GM08714 (cell line): ENCODE measurements around the gene ISLR.
A peak's percentile ranks its signal among the peaks of the same experiment; 100 is the strongest.

Experiments
- H3K4me3 ChIP-seq: fragments of 200-500 bp; sonication (Bioruptor generic); 2 replicates; pipeline ENCODE4 v1.5.1; 2014; ENCODE audit warnings: mild to moderate bottlenecking, low read length, inconsistent platforms
- ZNF274 ChIP-seq: IDR thresholded peaks from 2 replicates; pipeline ENCODE4 v1.6.1; 2012; ENCODE audit warnings: mild to moderate bottlenecking, low read depth, low read length

The ISLR gene

DNA sequence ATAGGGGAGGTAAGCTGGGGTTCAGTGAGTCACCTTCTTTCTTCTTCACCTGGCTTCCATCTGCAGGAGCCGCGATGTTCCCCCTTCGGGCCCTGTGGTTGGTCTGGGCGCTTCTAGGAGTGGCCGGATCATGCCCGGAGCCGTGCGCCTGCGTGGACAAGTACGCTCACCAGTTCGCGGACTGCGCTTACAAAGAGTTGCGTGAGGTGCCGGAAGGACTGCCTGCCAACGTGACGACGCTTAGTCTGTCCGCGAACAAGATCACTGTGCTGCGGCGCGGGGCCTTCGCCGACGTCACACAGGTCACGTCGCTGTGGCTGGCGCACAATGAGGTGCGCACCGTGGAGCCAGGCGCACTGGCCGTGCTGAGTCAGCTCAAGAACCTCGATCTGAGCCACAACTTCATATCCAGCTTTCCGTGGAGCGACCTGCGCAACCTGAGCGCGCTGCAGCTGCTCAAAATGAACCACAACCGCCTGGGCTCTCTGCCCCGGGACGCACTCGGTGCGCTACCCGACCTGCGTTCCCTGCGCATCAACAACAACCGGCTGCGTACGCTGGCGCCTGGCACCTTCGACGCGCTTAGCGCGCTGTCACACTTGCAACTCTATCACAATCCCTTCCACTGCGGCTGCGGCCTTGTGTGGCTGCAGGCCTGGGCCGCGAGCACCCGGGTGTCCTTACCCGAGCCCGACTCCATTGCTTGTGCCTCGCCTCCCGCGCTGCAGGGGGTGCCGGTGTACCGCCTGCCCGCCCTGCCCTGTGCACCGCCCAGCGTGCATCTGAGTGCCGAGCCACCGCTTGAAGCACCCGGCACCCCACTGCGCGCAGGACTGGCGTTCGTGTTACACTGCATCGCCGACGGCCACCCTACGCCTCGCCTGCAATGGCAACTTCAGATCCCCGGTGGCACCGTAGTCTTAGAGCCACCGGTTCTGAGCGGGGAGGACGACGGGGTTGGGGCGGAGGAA is 40.5 kb upstream of the ISLR start:
- H3K4me3 ChIP-seq = no peak overlapping the region
- TF ChIP-seq ZNF274 = no peak

DNA sequence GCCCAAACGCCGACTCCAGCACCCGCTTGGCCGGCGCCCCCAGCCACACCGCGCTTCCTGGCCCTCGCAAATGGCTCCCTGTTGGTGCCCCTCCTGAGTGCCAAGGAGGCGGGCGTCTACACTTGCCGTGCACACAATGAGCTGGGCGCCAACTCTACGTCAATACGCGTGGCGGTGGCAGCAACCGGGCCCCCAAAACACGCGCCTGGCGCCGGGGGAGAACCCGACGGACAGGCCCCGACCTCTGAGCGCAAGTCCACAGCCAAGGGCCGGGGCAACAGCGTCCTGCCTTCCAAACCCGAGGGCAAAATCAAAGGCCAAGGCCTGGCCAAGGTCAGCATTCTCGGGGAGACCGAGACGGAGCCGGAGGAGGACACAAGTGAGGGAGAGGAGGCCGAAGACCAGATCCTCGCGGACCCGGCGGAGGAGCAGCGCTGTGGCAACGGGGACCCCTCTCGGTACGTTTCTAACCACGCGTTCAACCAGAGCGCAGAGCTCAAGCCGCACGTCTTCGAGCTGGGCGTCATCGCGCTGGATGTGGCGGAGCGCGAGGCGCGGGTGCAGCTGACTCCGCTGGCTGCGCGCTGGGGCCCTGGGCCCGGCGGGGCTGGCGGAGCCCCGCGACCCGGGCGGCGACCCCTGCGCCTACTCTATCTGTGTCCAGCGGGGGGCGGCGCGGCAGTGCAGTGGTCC is 39.7 kb upstream of the ISLR start:
- no peak overlapping the region for H3K4me3 ChIP-seq
- TF ChIP-seq ZNF274 = no peak

DNA sequence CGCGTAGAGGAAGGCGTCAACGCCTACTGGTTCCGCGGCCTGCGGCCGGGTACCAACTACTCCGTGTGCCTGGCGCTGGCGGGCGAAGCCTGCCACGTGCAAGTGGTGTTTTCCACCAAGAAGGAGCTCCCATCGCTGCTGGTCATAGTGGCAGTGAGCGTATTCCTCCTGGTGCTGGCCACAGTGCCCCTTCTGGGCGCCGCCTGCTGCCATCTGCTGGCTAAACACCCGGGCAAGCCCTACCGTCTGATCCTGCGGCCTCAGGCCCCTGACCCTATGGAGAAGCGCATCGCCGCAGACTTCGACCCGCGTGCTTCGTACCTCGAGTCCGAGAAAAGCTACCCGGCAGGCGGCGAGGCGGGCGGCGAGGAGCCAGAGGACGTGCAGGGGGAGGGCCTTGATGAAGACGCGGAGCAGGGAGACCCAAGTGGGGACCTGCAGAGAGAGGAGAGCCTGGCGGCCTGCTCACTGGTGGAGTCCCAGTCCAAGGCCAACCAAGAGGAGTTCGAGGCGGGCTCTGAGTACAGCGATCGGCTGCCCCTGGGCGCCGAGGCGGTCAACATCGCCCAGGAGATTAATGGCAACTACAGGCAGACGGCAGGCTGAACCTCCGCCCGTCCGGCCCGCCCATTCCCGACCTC is 39.0 kb upstream of the ISLR start:
- no peak for TF ChIP-seq ZNF274
- no peak overlapping the region for H3K4me3 ChIP-seq

DNA sequence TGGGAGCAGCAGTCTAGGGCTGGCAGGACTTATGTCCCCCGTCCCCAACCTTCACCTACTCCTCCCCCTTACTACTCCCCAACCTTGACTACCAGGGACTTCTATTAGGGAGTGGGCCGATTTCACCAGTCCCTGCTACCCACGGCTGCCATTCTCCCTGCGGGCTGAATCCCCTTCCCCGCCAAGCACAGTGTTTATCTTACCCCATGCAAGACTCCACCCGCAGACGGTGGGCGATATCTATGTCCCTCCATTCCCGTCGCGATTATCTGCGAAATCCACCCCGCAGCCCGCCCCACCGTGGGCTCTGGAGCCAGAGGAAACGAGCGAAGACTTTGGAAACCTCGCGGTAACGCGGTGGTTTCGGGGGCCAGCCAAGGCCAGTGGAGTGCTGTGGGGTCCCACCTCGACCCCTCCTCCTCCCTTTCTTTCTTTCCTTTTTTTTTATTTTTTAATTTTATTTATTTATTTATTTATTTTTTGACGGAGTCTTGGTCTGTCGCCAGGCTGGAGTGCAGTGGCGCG is 38.4 kb upstream of the ISLR start:
- no peak for TF ChIP-seq ZNF274
- H3K4me3 ChIP-seq = no peak overlapping the region

DNA sequence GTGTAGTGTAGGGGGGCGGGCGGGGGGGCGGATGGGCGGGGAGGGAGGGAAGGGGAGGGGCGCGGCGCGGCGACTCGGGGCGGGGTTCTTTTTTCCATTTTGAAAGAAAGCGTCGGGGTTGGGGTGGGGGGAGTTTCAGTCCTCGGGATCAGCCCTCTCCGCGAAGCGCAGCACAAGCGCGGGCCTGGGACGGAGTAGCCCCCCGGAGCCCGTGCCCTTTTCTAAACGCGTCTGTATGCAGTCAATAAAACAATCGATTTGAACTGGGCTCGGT is 37.0 kb upstream of the ISLR start:
- H3K4me3 ChIP-seq = peak overlapping the region; percentile 35; the same call in 1 of the 2 replicates
- TF ChIP-seq ZNF274 = no peak

DNA sequence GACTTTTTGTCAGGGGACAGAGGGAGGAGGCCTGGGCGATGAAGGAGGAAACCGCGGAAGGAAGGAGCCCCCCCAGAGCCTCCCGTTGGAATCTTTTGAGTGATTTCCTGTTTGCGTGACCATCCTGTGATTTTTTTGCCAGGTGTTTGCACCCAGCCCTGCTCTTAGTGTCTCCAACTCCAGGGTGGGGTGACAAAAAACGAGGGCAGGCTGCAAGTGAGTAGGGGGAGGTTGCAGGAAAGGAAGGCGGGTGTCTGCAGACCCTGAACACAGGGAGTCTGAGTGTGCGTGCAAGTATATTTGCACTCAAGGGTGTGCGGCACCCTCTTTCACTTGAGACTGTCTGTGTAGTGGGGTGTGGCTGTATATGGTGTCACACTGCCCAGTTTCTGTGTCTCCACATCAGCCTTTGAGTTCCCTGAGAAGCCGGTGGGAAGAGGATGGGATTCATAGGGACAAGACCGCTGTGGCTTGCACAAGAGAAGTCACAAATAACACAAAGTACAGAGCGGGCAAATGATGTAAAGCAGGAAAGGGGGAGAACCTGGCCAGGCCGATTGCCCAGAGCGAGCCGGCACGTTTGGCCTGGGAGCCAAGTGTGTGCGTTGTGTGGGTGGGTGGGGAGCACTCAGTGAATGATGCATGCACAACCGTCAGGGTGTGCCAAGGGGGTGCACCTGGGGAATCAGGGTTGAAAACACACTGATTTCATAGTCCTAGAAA is 36.5 kb upstream of the ISLR start:
- H3K4me3 ChIP-seq = peak overlapping the region; percentile 35; the same call in 1 of the 2 replicates
- TF ChIP-seq ZNF274 = no peak

DNA sequence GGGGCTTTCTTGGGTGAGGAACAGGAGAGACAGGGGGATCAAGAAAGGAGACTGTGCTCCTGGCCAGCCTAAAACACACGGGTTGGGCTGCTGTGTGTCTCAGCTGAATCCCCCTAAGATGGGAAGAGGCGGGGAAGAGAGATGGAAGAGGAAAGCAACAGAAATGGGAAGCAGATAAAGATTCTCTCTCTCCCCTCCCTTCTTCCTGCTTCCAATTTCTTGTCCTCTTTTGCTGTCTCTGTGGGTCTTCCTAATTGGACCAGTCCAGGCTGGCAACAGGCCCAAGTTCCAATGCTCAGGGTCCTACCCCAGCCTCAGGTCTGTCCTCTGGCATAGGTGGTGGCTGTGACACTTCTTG is 36.0 kb upstream of the ISLR start:
- no peak for TF ChIP-seq ZNF274
- H3K4me3 ChIP-seq = no peak overlapping the region

DNA sequence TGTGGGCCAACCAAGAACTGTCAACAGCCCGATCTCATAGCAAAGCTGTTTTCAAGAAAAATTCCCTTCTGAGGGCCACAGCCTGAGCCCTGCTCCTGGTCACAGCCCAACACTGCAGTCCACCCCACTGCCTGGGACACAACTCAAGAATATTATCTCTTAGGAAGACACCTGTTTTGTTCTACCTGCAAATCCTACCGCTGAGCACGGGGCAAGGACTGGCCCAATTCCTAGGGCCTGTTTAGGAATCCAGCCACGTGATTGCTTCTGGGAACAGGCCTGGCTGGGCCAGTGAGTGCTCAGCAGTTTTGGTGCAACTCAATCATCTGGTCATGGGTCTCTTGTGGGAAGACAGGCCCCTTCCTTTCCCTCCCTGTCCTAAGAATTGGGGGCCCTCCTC is 34.9 kb upstream of the ISLR start:
- H3K4me3 ChIP-seq = no peak overlapping the region
- TF ChIP-seq ZNF274 = no peak

DNA sequence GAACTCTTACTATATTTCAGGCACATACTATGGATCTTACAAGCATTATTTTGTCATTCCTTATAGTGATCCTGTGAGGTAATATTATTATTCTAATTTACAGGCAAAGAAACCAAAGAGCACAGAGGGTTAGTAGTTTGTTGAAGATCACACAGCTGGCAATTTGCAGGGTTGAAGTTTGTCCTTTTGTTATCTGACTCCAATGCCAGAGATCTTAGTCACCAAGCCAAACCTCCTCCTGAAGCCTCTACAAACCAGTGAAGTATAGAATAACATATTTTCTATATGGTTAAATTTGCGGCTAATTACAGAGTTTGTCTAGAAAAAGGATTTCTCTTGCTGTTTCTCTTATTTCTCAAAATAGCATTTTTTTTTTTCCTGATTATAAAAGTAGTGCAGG is 31.9 kb upstream of the ISLR start:
- H3K4me3 ChIP-seq = no peak overlapping the region
- TF ChIP-seq ZNF274 = no peak

DNA sequence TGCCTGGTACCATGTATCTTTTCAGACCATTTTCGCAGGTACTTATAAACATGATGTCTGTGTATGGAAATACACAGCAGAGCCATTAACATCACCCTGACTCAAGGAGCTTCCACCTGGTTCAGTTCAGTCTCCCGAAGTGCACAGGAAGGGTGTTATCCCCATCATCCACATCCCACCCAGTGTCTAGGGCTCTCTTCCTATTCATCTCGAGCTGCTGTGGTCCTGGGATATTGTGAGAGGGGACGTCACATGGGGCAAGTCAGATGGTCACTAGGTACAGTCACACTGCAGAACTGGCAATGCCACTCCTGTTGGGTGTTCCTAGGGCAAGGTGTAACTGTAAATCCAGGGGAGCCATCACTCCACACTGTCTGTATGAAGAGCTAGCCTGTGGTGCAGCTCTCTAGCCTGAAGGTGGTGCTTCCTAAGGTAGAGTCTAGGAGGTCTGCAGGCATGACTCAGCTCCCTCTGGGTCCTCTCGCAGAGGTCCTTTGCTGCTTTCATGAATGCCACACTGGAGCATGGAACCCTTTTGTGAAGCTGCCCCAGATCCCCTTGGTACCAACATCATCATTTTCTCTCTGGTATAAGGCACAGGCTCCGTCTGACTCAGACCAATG is 29.2 kb upstream of the ISLR start:
- TF ChIP-seq ZNF274 = no peak
- H3K4me3 ChIP-seq = no peak overlapping the region

DNA sequence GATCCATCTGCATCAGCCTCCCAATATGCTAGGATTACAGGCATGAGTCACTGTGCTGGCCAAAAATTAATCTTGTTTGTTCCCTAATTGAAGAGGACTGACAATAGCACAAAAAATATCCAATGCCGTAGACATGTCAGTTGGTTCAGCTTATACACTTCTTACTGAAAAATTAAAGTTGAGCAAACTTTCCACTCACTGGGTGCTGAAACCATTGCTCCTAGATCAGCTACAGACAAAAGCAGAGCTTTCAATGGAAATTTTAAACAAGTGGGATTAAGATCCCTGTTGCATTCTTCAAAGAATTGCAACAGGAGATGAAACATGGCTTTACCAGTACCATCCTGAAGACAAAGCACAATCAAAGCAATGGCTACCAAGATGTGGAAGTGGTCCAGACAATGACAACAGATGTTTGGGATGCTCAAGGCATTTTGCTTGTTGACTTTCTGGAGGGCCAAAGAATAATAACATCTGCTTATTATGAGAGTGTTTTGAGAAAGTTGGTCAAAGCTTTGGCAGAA is 27.2 kb upstream of the ISLR start:
- no peak for TF ChIP-seq ZNF274
- no peak overlapping the region for H3K4me3 ChIP-seq

DNA sequence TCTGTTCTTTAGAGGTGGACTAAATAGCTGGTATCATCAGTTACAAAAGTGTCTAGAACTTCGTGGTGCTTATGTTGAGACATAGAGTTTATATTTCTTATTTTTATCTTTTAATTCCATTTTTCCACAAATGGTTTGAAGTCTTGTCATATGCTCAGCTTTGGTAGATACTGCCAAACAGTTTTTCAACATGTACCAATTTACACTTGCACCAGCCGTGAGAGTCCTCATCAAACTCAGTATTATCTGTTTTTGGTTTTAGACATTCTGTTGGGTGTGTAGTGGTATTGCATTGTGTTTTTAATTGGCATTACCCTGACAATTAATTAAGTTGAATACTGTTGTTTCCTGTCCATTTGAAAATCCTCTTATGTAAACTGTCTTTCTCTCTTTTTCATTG is 26.5 kb upstream of the ISLR start:
- H3K4me3 ChIP-seq = no peak overlapping the region
- TF ChIP-seq ZNF274 = no peak

DNA sequence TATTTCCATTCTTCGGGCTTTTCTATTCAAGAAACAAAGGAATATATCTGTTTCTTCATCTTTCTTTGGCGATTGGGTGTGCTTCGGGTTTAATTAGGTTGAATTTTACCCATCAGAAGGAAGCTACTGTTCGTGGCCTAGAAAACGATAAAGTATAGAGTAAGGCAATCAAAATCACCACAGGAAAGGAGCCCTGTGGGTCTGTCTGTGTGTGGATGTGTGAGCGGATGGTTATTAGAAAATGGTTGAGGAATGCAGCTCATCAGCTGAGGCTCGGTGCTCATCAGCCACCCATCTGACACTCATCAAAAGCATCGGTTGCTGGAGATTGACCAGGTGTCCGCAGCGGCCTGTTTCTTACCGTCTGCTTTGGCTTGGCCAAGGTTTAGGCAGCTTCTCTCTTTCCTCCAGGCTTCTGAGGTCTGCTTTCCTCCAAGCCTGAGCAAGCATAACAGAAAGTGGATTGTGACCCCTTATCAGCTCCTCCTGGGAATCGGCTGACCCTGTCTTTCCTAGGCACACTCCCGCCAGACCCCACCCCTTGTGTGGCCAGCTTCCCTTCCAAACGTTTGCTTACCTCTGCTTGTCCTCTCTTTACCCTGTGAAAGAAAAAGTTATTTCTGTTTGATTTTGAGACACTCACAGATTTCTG is 17.6 kb upstream of the ISLR start:
- no peak for TF ChIP-seq ZNF274
- H3K4me3 ChIP-seq = no peak overlapping the region
